ENCODE results near the gene FUT1. TPM values are rescaled to one million over a fixed set of nuclear protein-coding genes. Genes with fewer than 3 reads are reported as not detected.

The FUT1 gene
- total and polyA plus RNA-seq, 2 of the 8 experiments (the other 6 are each of a cell fraction or from before 2014, with no cell fraction given), result 7.4 to 12.9 TPM

GRCh38 chr19:48780631-48781391 is 28.4 kb upstream of the FUT1 start (continued):
- TF ChIP-seq SAP30 (IDR thresholded peaks at IDR 0.05; ENCODE audit: insufficient read depth, insufficient replicate concordance, low read length) (no peak), RFX5 (IDR thresholded peaks at IDR 0.05; ENCODE audit: borderline replicate concordance, low read depth, low read length) (no peak), CHD2 (IDR thresholded peaks at IDR 0.05; ENCODE audit: low read length) (no peak), HDAC2 (IDR thresholded peaks at IDR 0.05; ENCODE audit: borderline replicate concordance in 1 of 2, low read depth in 2 of 2, low read length in 2 of 2) (no peak), SIRT6 (IDR thresholded peaks at IDR 0.05; ENCODE audit: low read length) (no peak), RNF2 (IDR thresholded peaks at IDR 0.05; ENCODE audit: borderline replicate concordance, low read depth, low read length, missing control alignments, poor library complexity, severe bottlenecking) (no peak), JUN (IDR thresholded peaks at IDR 0.05; ENCODE audit: low read depth, low read length) (no peak), MAFK (IDR thresholded peaks at IDR 0.05; ENCODE audit: low read depth, low read length) (no peak)

Data from H1 (cell line).